Activated T-cell treated with anti-CD3 and anti-CD28 coated beads, Interleukin-2, amount 50 U/mL, for 4 hours (primary cell): ENCODE data around the gene CD180. TPM values are rescaled to one million over a fixed set of nuclear protein-coding genes. Genes with fewer than 3 reads are reported as not detected.

Experiments used
- ATAC-seq, 2 donors: fragments of 200-7000 bp; cut with Tn5 transposase; one replicate each; pipeline ENCODE4 v1.10.0; 2021
- DNase-seq: peaks from one replicate; pipeline ENCODE4 v3.0.0-alpha.2; 2020
- H3K27me3 Mint-ChIP-seq: one replicate; pipeline ENCODE4 v1.8.0; 2021; ENCODE audit warnings: low read depth, mixed read lengths
- H3K36me3 Mint-ChIP-seq: one replicate; pipeline ENCODE4 v1.8.0; 2022; ENCODE audit warnings: mixed read lengths; ENCODE audit not compliant: insufficient read depth
- H3K4me1 Mint-ChIP-seq: one replicate; pipeline ENCODE4 v1.8.0; 2021; ENCODE audit warnings: low read depth, mixed read lengths
- H3K4me3 Mint-ChIP-seq: one replicate; pipeline ENCODE4 v1.8.0; 2021; ENCODE audit warnings: mild to moderate bottlenecking, moderate library complexity, mixed read lengths
- H3K9me3 Mint-ChIP-seq: one replicate; pipeline ENCODE4 v1.8.0; 2021; ENCODE audit warnings: mixed read lengths
- total RNA-seq, 3 donors: library from RNA; stranded (reverse); gene quantifications; one replicate each; pipeline ENCODE4 v1.2.1, GENCODE V29; 2021

CD180 gene
- total RNA-seq, 3 donors from 2014 or later = 0.03 to 0.46 (median 0.05) TPM

- no peaks in the 10 kb centered on the region for H3K36me3 Mint-ChIP-seq
- H3K9me3 Mint-ChIP-seq = no peaks in the 10 kb centered on the region
- ATAC-seq (peak; percentile 10 to 48), DNase-seq (no peak)
- H3K4me1 Mint-ChIP-seq = peaks cover 53% of the 10 kb centered on the region
- H3K4me3 Mint-ChIP-seq = peak overlapping the region; percentile 37
- H3K27me3 Mint-ChIP-seq = no peaks in the 10 kb centered on the region
Observed at GRCh38 chr5:67222243-67223025, 25.8 kb upstream of the CD180 start.

GRCh38 chr5:67221487-67222242 lies 25.1 kb upstream of the CD180 start:
- ATAC-seq = peak; percentile 66 to 69
- Mint-ChIP-seq H3K4me3 (peak overlapping the region; percentile 37), H3K4me1 (peaks cover 61% of the 10 kb centered on the region), H3K9me3 (no peaks in the 10 kb centered on the region), H3K36me3 (no peaks in the 10 kb centered on the region), H3K27me3 (no peaks in the 10 kb centered on the region)
- no peak for DNase-seq

GRCh38 chr5:67216564-67216963 lies 20.0 kb upstream of the CD180 start:
- no peaks in the 10 kb centered on the region for H3K9me3 Mint-ChIP-seq
- no peak for DNase-seq
- H3K4me1 Mint-ChIP-seq = peaks cover 63% of the 10 kb centered on the region

GRCh38 chr5:67215519-67216471 lies 19.2 kb upstream of the CD180 start:
- H3K27me3 Mint-ChIP-seq = no peaks in the 10 kb centered on the region
- no peaks in the 10 kb centered on the region for H3K9me3 Mint-ChIP-seq
- peak overlapping the region; percentile 75 for H3K4me3 Mint-ChIP-seq
- DNase-seq (peak; percentile 41), ATAC-seq (peak; percentile 94 to 97)
- peaks cover 56% of the 10 kb centered on the region for H3K4me1 Mint-ChIP-seq
- H3K36me3 Mint-ChIP-seq = no peaks in the 10 kb centered on the region

More at GRCh38 chr5:67216564-67216963, 20.0 kb upstream of the CD180 start:
- Mint-ChIP-seq H3K4me3 (peak overlapping the region; percentile 75), H3K27me3 (no peaks in the 10 kb centered on the region), H3K36me3 (no peaks in the 10 kb centered on the region)
- no peak for ATAC-seq

- Mint-ChIP-seq H3K4me3 (peak overlapping the region; percentile 1), H3K27me3 (no peaks in the 10 kb centered on the region), H3K9me3 (no peaks in the 10 kb centered on the region), H3K4me1 (peaks cover 53% of the 10 kb centered on the region), H3K36me3 (no peaks in the 10 kb centered on the region)
- ATAC-seq (no peak), DNase-seq (no peak)
Observed at GRCh38 chr5:67214707-67215447, 18.3 kb upstream of the CD180 start.

- no peak for ATAC-seq
- Mint-ChIP-seq H3K4me3 (no peak overlapping the region), H3K4me1 (peaks cover 56% of the 10 kb centered on the region), H3K9me3 (no peaks in the 10 kb centered on the region), H3K27me3 (no peaks in the 10 kb centered on the region), H3K36me3 (no peaks in the 10 kb centered on the region)
- no peak for DNase-seq
Observed at GRCh38 chr5:67214036-67214435, 17.4 kb upstream of the CD180 start.

- no peaks in the 10 kb centered on the region for H3K27me3 Mint-ChIP-seq
- ATAC-seq (no peak), DNase-seq (no peak)
- no peaks in the 10 kb centered on the region for H3K9me3 Mint-ChIP-seq
- H3K4me1 Mint-ChIP-seq = peaks cover 58% of the 10 kb centered on the region
- no peaks in the 10 kb centered on the region for H3K36me3 Mint-ChIP-seq
- H3K4me3 Mint-ChIP-seq = no peak overlapping the region
Observed at GRCh38 chr5:67211926-67212325, 15.3 kb upstream of the CD180 start.

GRCh38 chr5:67209141-67209771 lies 12.7 kb upstream of the CD180 start:
- ATAC-seq = peak; percentile 22 to 39
- Mint-ChIP-seq H3K36me3 (no peaks in the 10 kb centered on the region), H3K4me3 (no peak overlapping the region), H3K27me3 (no peaks in the 10 kb centered on the region), H3K9me3 (no peaks in the 10 kb centered on the region), H3K4me1 (peaks cover 60% of the 10 kb centered on the region)
- DNase-seq = peak; percentile 43

GRCh38 chr5:67208403-67208802 lies 11.8 kb upstream of the CD180 start:
- Mint-ChIP-seq H3K4me1 (peaks cover 63% of the 10 kb centered on the region), H3K36me3 (no peaks in the 10 kb centered on the region), H3K27me3 (no peaks in the 10 kb centered on the region), H3K9me3 (no peaks in the 10 kb centered on the region), H3K4me3 (no peak overlapping the region)
- ATAC-seq = no peak
- no peak for DNase-seq

GRCh38 chr5:67206929-67207328 lies 10.3 kb upstream of the CD180 start:
- peak; percentile 92 for ATAC-seq
- Mint-ChIP-seq H3K4me3 (peak overlapping the region; percentile 38), H3K27me3 (no peaks in the 10 kb centered on the region), H3K36me3 (no peaks in the 10 kb centered on the region), H3K4me1 (peaks cover 75% of the 10 kb centered on the region), H3K9me3 (no peaks in the 10 kb centered on the region)
- DNase-seq = peak; percentile 67

GRCh38 chr5:67206461-67206860 lies 9.9 kb upstream of the CD180 start:
- Mint-ChIP-seq H3K27me3 (no peaks in the 10 kb centered on the region), H3K36me3 (no peaks in the 10 kb centered on the region), H3K4me3 (peak overlapping the region; percentile 38), H3K9me3 (no peaks in the 10 kb centered on the region), H3K4me1 (peaks cover 78% of the 10 kb centered on the region)
- no peak for ATAC-seq
- no peak for DNase-seq

GRCh38 chr5:67205981-67206380 lies 9.4 kb upstream of the CD180 start:
- peaks cover 82% of the 10 kb centered on the region for H3K4me1 Mint-ChIP-seq
- DNase-seq = no peak
- no peak for ATAC-seq
- H3K4me3 Mint-ChIP-seq = peak overlapping the region; percentile 33
- no peaks in the 10 kb centered on the region for H3K36me3 Mint-ChIP-seq
- no peaks in the 10 kb centered on the region for H3K27me3 Mint-ChIP-seq
- no peaks in the 10 kb centered on the region for H3K9me3 Mint-ChIP-seq

- Mint-ChIP-seq H3K4me1 (peaks cover 86% of the 10 kb centered on the region), H3K4me3 (no peak overlapping the region), H3K9me3 (peaks cover 2% of the 10 kb centered on the region), H3K27me3 (no peaks in the 10 kb centered on the region), H3K36me3 (no peaks in the 10 kb centered on the region)
- no peak for DNase-seq
- no peak for ATAC-seq
Observed at GRCh38 chr5:67204821-67205220, 8.2 kb upstream of the CD180 start.
